Right atrium auricular region (tissue), 2 donors: ENCODE data around the gene ZFYVE26. TPM values are rescaled to one million over a fixed set of nuclear protein-coding genes. Genes with fewer than 3 reads are reported as not detected.

Source experiments
- DNase-seq: peaks from one replicate; pipeline ENCODE4 v3.0.0-alpha.2; 2019; ENCODE audit warnings: low spot score
- H3K27ac ChIP-seq, 2 donors: fragments of 200-600 bp; sonication (generic); 1 replicate in 1 of 2; 2 replicates in 1 of 2; pipeline ENCODE4 v1.5.1; 2016 to 2019
- H3K27me3 ChIP-seq, 2 donors: fragments of 200-600 bp; sonication (generic); one replicate each; pipeline versions ENCODE4 v1.5.1 to v1.6.0; 2017 to 2019
- H3K36me3 ChIP-seq: fragments of 200-600 bp; sonication (generic); one replicate; pipeline ENCODE4 v1.5.1; 2016
- H3K4me1 ChIP-seq, 2 donors: fragments of 200-600 bp; sonication (generic); one replicate each; pipeline versions ENCODE4 v1.5.1 to v1.6.0; 2017 to 2019
- H3K4me3 ChIP-seq, 2 donors: fragments of 200-600 bp; sonication (generic); 1 replicate in 1 of 2; 2 replicates in 1 of 2; pipeline ENCODE4 v1.5.1; 2017 to 2019; ENCODE audit warnings: mild to moderate bottlenecking in 1 of 2, moderate library complexity in 1 of 2
- H3K9me3 ChIP-seq, 2 donors: fragments of 200-600 bp; sonication (generic); one replicate each; pipeline ENCODE4 v1.5.1; 2019
- total RNA-seq, 2 donors: library from RNA; depleted of rRNA; stranded (reverse); fragments of >200 nt; gene quantifications; one replicate each; pipeline ENCODE4 v1.1.0, GENCODE V29; 2016
- TF ChIP-seq, protein P1 (sequence below), 2 donors: fragments of 200-600 bp; sonication (generic); IDR thresholded peaks; one replicate each; pipeline ENCODE4 v1.5.1; 2019; ENCODE audit warnings: antibody characterized with exemption in 2 of 2

Gene ZFYVE26
- 10 to 100 TPM; 10.5 to 11.8 TPM for total RNA-seq

DNA sequence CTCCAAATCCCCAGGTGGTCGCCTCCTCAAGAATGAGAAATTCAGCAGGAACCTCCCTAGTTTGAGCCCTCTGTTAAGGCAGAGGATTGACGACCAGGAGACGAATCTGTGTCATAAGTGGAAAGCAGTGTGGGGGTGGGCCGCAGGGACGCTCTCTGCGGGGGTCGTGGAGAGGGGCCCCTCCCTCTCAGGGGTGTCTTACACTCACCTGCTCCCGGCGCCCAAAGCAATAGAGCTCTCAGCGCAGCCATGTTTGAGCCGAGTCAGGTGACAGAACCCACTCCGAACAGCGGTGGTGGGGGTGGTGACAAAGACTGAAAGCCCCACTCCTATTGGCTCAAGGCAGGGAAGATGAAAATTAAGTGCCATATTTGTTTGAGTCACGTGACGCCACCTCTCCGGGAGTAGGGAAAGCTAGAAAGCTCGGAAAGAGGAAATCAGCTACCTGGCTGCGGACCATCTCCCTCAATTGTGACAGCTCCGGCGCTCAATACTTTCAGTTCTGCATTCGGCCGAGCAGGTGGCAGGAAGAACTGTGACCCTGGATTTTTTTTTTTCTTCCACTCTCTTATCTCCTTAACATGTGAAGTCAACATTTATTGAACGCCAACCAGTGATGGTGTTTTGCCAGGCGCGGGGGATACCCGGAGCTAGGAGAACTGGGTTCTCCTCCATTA, at the start of gene ZFYVE26:
TSS of gene ZFYVE26 (minus strand) at position 265 of the 677 bp plus-strand sequence. CDS start 627 bp downstream, outside the sequence.
- DNase-seq = peak; percentile 97
- Histone ChIP-seq H3K27ac (peak within 1 kb of the TSS; percentile 79 to 81), H3K27me3 (no peaks in the 10 kb centered on the region), H3K4me1 (peaks cover 0 to 30% of the 10 kb centered on the region in 2 donors), H3K4me3 (peak within 1 kb of the TSS; percentile 77 to 83), H3K36me3 (peaks cover 21% of the 10 kb centered on the region), H3K9me3 (no peaks in the 10 kb centered on the region)
- TF ChIP-seq, protein P1, sequence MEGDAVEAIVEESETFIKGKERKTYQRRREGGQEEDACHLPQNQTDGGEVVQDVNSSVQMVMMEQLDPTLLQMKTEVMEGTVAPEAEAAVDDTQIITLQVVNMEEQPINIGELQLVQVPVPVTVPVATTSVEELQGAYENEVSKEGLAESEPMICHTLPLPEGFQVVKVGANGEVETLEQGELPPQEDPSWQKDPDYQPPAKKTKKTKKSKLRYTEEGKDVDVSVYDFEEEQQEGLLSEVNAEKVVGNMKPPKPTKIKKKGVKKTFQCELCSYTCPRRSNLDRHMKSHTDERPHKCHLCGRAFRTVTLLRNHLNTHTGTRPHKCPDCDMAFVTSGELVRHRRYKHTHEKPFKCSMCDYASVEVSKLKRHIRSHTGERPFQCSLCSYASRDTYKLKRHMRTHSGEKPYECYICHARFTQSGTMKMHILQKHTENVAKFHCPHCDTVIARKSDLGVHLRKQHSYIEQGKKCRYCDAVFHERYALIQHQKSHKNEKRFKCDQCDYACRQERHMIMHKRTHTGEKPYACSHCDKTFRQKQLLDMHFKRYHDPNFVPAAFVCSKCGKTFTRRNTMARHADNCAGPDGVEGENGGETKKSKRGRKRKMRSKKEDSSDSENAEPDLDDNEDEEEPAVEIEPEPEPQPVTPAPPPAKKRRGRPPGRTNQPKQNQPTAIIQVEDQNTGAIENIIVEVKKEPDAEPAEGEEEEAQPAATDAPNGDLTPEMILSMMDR (IDR thresholded peaks at IDR 0.05) = no peak

DNA sequence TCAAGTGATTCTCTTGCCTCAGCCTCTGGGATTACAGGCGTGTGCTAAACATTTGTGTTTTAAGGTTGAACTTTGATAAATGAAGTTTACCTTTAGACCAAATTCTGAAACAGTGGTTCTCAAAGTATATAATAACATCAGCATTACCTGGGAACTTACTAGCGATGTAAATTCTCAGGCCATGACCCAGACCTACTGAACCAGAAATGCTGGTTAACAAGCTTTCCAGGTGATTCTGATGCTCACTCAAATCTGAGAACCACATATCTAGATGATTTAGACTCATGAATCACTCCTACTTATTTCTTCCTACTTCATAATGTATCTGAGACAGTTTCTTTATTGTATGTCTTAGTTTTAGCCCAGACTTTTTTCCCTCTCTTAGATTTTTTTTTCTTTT, 46.8 kb upstream of the ZFYVE26 start:
- DNase-seq = no peak
- TF ChIP-seq, protein P1 (IDR thresholded peaks at IDR 0.05) = no peak
- no peaks in the 10 kb centered on the region for H3K27me3 ChIP-seq
- H3K4me1 ChIP-seq = no peaks in the 10 kb centered on the region
- H3K4me3 ChIP-seq = no peak overlapping the region
- H3K36me3 ChIP-seq = no peaks in the 10 kb centered on the region
- H3K27ac ChIP-seq = no peak overlapping the region
- no peaks in the 10 kb centered on the region for H3K9me3 ChIP-seq

DNA sequence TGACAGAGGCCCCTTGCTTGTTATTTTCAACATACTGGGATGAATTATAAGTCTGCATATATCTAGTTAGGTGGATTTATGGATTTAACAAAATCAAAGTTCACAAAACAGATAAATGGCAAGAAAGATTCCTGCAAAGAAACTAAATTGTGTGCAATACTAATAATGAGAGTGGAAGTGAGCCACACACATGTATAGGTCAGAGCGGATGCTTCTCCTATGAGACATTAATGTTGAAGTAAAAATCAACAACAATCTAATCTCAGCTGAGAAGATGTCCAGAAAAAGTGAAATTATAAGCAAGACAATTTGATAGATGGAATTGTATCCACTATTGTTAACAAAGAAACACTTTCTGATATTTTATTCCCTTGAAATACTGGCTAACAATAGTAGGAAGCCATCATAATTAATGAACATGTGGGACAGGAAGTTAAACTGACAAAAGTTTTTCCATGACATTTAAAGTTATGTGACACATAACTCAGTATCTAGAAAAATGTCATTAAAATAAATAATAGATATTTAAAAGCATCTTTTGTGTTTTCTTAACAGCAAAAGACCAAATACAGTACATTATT, 42.9 kb upstream of the ZFYVE26 start:
- Histone ChIP-seq H3K36me3 (no peaks in the 10 kb centered on the region), H3K27ac (no peak overlapping the region), H3K4me1 (no peaks in the 10 kb centered on the region), H3K4me3 (no peak overlapping the region), H3K9me3 (no peaks in the 10 kb centered on the region), H3K27me3 (no peaks in the 10 kb centered on the region)
- no peak for DNase-seq
- TF ChIP-seq, protein P1 (IDR thresholded peaks at IDR 0.05) = no peak

DNA sequence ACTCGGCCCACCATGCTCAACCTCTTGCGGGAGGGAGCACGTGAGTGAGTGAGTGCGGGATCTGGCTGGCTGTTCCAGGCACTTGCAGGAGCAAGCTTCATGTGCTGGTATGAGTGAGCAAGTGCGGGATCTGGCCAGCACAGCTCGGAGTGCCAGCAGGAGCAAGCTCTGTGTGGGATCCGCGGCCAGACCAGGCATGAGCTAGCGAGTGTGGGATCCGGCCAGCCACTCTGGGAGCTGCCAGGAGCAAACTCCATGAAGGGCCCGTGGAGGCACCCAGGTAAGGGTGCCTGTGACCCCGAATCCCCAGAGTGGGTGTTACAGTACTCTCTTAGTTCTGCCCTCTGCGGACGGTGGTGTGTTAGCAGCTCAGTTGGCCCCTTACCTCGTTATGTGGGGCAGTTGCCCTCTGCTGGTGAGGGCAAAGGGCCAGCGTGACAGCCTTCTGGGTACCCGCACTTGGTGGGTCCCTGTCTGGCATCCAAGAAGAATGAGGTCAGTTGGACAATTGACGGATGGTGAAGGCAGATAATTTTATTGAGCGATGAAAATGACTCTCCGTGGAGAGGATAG, 41.5 kb upstream of the ZFYVE26 start:
- no peaks in the 10 kb centered on the region for H3K36me3 ChIP-seq
- H3K4me3 ChIP-seq = no peak overlapping the region
- no peaks in the 10 kb centered on the region for H3K9me3 ChIP-seq
- H3K27me3 ChIP-seq = no peaks in the 10 kb centered on the region
- H3K4me1 ChIP-seq = no peaks in the 10 kb centered on the region
- no peak overlapping the region for H3K27ac ChIP-seq
- TF ChIP-seq, protein P1 (IDR thresholded peaks at IDR 0.05) = no peak
- no peak for DNase-seq

DNA sequence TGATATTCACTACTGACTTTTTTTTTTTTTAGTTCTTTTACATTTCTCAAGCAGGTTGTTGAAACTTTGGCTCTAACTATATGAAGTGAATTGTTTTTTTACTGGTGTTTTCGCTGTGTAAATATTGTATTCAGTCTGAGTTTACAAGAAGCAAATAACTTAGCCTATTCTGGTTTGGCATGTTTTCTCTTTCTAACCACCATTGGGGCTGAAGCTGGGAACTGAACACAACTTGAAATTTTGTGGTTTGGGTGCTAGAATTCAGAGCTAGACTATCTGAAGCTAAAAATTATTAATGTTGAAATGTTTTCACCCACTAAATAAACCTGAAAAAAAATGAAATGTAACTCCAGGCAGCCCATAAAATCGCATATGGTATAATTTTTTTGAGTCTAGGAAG, 40.4 kb upstream of the ZFYVE26 start:
- no peak overlapping the region for H3K4me3 ChIP-seq
- H3K36me3 ChIP-seq = no peaks in the 10 kb centered on the region
- no peaks in the 10 kb centered on the region for H3K9me3 ChIP-seq
- no peaks in the 10 kb centered on the region for H3K4me1 ChIP-seq
- H3K27ac ChIP-seq = no peak overlapping the region
- DNase-seq = no peak
- H3K27me3 ChIP-seq = no peaks in the 10 kb centered on the region
- TF ChIP-seq, protein P1 (IDR thresholded peaks at IDR 0.05) = no peak
